ENCODE results near the gene RABGAP1L. TPM values are rescaled to one million over a fixed set of nuclear protein-coding genes. Genes with fewer than 3 reads are reported as not detected.

RABGAP1L gene
- total RNA-seq, 2 experiments from 2014 or later, result 38.2 to 44.2 TPM

GRCh38 chr1:174911606-174912005, 752.3 kb downstream of the RABGAP1L start:
- no peak overlapping the region for H3K27ac Mint-ChIP-seq
- no peaks in the 10 kb centered on the region for H3K27me3 Mint-ChIP-seq (ENCODE audit: low read depth)
- POLR2A ChIA-PET, result no interaction called here
- ATAC-seq (no peak), DNase-seq (no peak)
- H3K4me3 Mint-ChIP-seq, result no peak overlapping the region
- no peaks in the 10 kb centered on the region for H3K9me3 Mint-ChIP-seq (ENCODE audit: insufficient read depth)
- H3K36me3 Mint-ChIP-seq (ENCODE audit: low read depth), result peaks cover 7% of the 10 kb centered on the region
- H3K4me1 Mint-ChIP-seq (ENCODE audit: low read depth), result no peaks in the 10 kb centered on the region
- CTCF ChIA-PET, result no interaction called here

GRCh38 chr1:174912264-174912663, 752.9 kb downstream of the RABGAP1L start:
- H3K4me1 Mint-ChIP-seq (ENCODE audit: low read depth), result no peaks in the 10 kb centered on the region
- H3K4me3 Mint-ChIP-seq, result no peak overlapping the region
- ATAC-seq, result no peak
- ChIA-PET POLR2A (no interaction called here), CTCF (interaction anchor here (1.4 kb wide), 1 partner anchor 15 kb away, joined by 4 read pairs; no protein-coding TSS in a partner anchor)
- H3K27ac Mint-ChIP-seq, result no peak overlapping the region
- no peak for DNase-seq
- H3K9me3 Mint-ChIP-seq (ENCODE audit: insufficient read depth), result no peaks in the 10 kb centered on the region
- H3K36me3 Mint-ChIP-seq (ENCODE audit: low read depth), result peaks cover 5% of the 10 kb centered on the region
- no peaks in the 10 kb centered on the region for H3K27me3 Mint-ChIP-seq (ENCODE audit: low read depth)

- ChIA-PET POLR2A (no interaction called here), CTCF (interaction anchor here (1.0 to 1.4 kb wide), 2 partner anchors 14 to 86 kb away, joined by 3 to 4 read pairs; no protein-coding TSS in a partner anchor)
- Mint-ChIP-seq H3K4me1 (ENCODE audit: low read depth) (no peaks in the 10 kb centered on the region), H3K9me3 (ENCODE audit: insufficient read depth) (no peaks in the 10 kb centered on the region), H3K4me3 (no peak overlapping the region), H3K36me3 (ENCODE audit: low read depth) (no peaks in the 10 kb centered on the region), H3K27ac (no peak overlapping the region), H3K27me3 (ENCODE audit: low read depth) (no peaks in the 10 kb centered on the region)
- no peak for DNase-seq
- ATAC-seq, result no peak
These were observed 754.0 kb downstream of the RABGAP1L start for GRCh38 chr1:174913225-174913903.

- no peak for DNase-seq
These were observed 755.7 kb downstream of the RABGAP1L start for GRCh38 chr1:174914991-174915390.

GRCh38 chr1:174916846-174917245, 757.5 kb downstream of the RABGAP1L start:
- peaks cover 3% of the 10 kb centered on the region for H3K36me3 Mint-ChIP-seq (ENCODE audit: low read depth)
- H3K9me3 Mint-ChIP-seq (ENCODE audit: insufficient read depth), result no peaks in the 10 kb centered on the region
- no peaks in the 10 kb centered on the region for H3K27me3 Mint-ChIP-seq (ENCODE audit: low read depth)
- ChIA-PET POLR2A (interaction anchor here (0.6 kb wide), 1 partner anchor 594 kb away, joined by 3 read pairs; no protein-coding TSS in a partner anchor), CTCF (no interaction called here)
- ATAC-seq (no peak), DNase-seq (no peak)
- H3K4me3 Mint-ChIP-seq, result no peak overlapping the region
- no peaks in the 10 kb centered on the region for H3K4me1 Mint-ChIP-seq (ENCODE audit: low read depth)
- no peak overlapping the region for H3K27ac Mint-ChIP-seq

More at GRCh38 chr1:174914991-174915390, 755.7 kb downstream of the RABGAP1L start:
- POLR2A ChIA-PET, result no interaction called here
- Mint-ChIP-seq H3K27ac (no peak overlapping the region), H3K36me3 (ENCODE audit: low read depth) (peaks cover 1% of the 10 kb centered on the region), H3K9me3 (ENCODE audit: insufficient read depth) (no peaks in the 10 kb centered on the region), H3K4me3 (no peak overlapping the region), H3K4me1 (ENCODE audit: low read depth) (no peaks in the 10 kb centered on the region), H3K27me3 (ENCODE audit: low read depth) (no peaks in the 10 kb centered on the region)
- CTCF ChIA-PET, result no interaction called here
- no peak for ATAC-seq

- H3K27me3 Mint-ChIP-seq (ENCODE audit: low read depth), result no peaks in the 10 kb centered on the region
- no peaks in the 10 kb centered on the region for H3K9me3 Mint-ChIP-seq (ENCODE audit: insufficient read depth)
- no peak overlapping the region for H3K4me3 Mint-ChIP-seq
- ChIA-PET POLR2A (no interaction called here), CTCF (no interaction called here)
- no peak overlapping the region for H3K27ac Mint-ChIP-seq
- H3K4me1 Mint-ChIP-seq (ENCODE audit: low read depth), result no peaks in the 10 kb centered on the region
- DNase-seq (no peak), ATAC-seq (no peak)
- H3K36me3 Mint-ChIP-seq (ENCODE audit: low read depth), result peaks cover 7% of the 10 kb centered on the region
These were observed 760.8 kb downstream of the RABGAP1L start for GRCh38 chr1:174920093-174920492.

- Mint-ChIP-seq H3K4me3 (no peak overlapping the region), H3K36me3 (ENCODE audit: low read depth) (peaks cover 7% of the 10 kb centered on the region), H3K4me1 (ENCODE audit: low read depth) (no peaks in the 10 kb centered on the region), H3K27ac (no peak overlapping the region), H3K9me3 (ENCODE audit: insufficient read depth) (no peaks in the 10 kb centered on the region), H3K27me3 (ENCODE audit: low read depth) (no peaks in the 10 kb centered on the region)
- POLR2A ChIA-PET, result interaction anchor here (0.5 kb wide), 1 partner anchor 36 kb away, joined by 3 read pairs; no protein-coding TSS in a partner anchor
- ATAC-seq, result no peak
- CTCF ChIA-PET, result interaction anchor here (1.1 kb wide), 1 partner anchor 20 kb away, joined by 3 read pairs; no protein-coding TSS in a partner anchor
- DNase-seq, result no peak
These were observed 762.8 kb downstream of the RABGAP1L start for GRCh38 chr1:174922121-174922520.

GRCh38 chr1:174923820-174924219, 764.5 kb downstream of the RABGAP1L start:
- no peaks in the 10 kb centered on the region for H3K9me3 Mint-ChIP-seq (ENCODE audit: insufficient read depth)
- H3K27ac Mint-ChIP-seq, result no peak overlapping the region
- DNase-seq (no peak), ATAC-seq (no peak)
- POLR2A ChIA-PET, result no interaction called here
- CTCF ChIA-PET, result no interaction called here
- H3K36me3 Mint-ChIP-seq (ENCODE audit: low read depth), result peaks cover 7% of the 10 kb centered on the region
- no peaks in the 10 kb centered on the region for H3K27me3 Mint-ChIP-seq (ENCODE audit: low read depth)
- H3K4me3 Mint-ChIP-seq, result no peak overlapping the region
- H3K4me1 Mint-ChIP-seq (ENCODE audit: low read depth), result no peaks in the 10 kb centered on the region

- no peaks in the 10 kb centered on the region for H3K4me1 Mint-ChIP-seq (ENCODE audit: low read depth)
- ChIA-PET POLR2A (no interaction called here), CTCF (no interaction called here)
- H3K27me3 Mint-ChIP-seq (ENCODE audit: low read depth), result no peaks in the 10 kb centered on the region
- no peak overlapping the region for H3K4me3 Mint-ChIP-seq
- no peaks in the 10 kb centered on the region for H3K9me3 Mint-ChIP-seq (ENCODE audit: insufficient read depth)
- DNase-seq (no peak), ATAC-seq (no peak)
- H3K36me3 Mint-ChIP-seq (ENCODE audit: low read depth), result peaks cover 4% of the 10 kb centered on the region
- no peak overlapping the region for H3K27ac Mint-ChIP-seq
These were observed 769.2 kb downstream of the RABGAP1L start for GRCh38 chr1:174928541-174928940.

GRCh38 chr1:174931214-174931613, 771.9 kb downstream of the RABGAP1L start:
- Mint-ChIP-seq H3K9me3 (ENCODE audit: insufficient read depth) (no peaks in the 10 kb centered on the region), H3K27ac (no peak overlapping the region), H3K36me3 (ENCODE audit: low read depth) (no peaks in the 10 kb centered on the region), H3K4me1 (ENCODE audit: low read depth) (no peaks in the 10 kb centered on the region), H3K27me3 (ENCODE audit: low read depth) (no peaks in the 10 kb centered on the region), H3K4me3 (no peak overlapping the region)
- no peak for ATAC-seq
- POLR2A ChIA-PET, result no interaction called here
- DNase-seq, result no peak
- CTCF ChIA-PET, result interaction anchor here (0.9 kb wide), 1 partner anchor 51 kb away, joined by 3 read pairs; no protein-coding TSS in a partner anchor

- Mint-ChIP-seq H3K4me1 (ENCODE audit: low read depth) (no peaks in the 10 kb centered on the region), H3K36me3 (ENCODE audit: low read depth) (no peaks in the 10 kb centered on the region), H3K4me3 (no peak overlapping the region), H3K9me3 (ENCODE audit: insufficient read depth) (no peaks in the 10 kb centered on the region), H3K27ac (no peak overlapping the region), H3K27me3 (ENCODE audit: low read depth) (no peaks in the 10 kb centered on the region)
- ChIA-PET CTCF (no interaction called here), POLR2A (no interaction called here)
- DNase-seq, result no peak
- ATAC-seq, result no peak
These were observed 773.3 kb downstream of the RABGAP1L start for GRCh38 chr1:174932587-174932986.

GRCh38 chr1:174935961-174936727, 776.8 kb downstream of the RABGAP1L start:
- no peak for ATAC-seq
- Mint-ChIP-seq H3K36me3 (ENCODE audit: low read depth) (no peaks in the 10 kb centered on the region), H3K4me1 (ENCODE audit: low read depth) (peaks cover 7% of the 10 kb centered on the region), H3K9me3 (ENCODE audit: insufficient read depth) (no peaks in the 10 kb centered on the region), H3K4me3 (no peak overlapping the region), H3K27me3 (ENCODE audit: low read depth) (no peaks in the 10 kb centered on the region), H3K27ac (no peak overlapping the region)
- ChIA-PET CTCF (no interaction called here), POLR2A (interaction anchor here (0.7 kb wide), 1 partner anchor 1565 kb away, joined by 3 read pairs; no protein-coding TSS in a partner anchor)
- DNase-seq, result no peak

Data from activated CD8-positive, alpha-beta T cell treated with anti-CD3 and anti-CD28 coated beads, Interleukin-2, amount 10 ng/mL, durations not matched to agents 7 days and 5 days (primary cell).